ENCODE results near the gene DEGS1. TPM values are rescaled to one million over a fixed set of nuclear protein-coding genes. Genes with fewer than 3 reads are reported as not detected.

Gene DEGS1
- total RNA-seq, 1 donor from 2014 or later = 76.7 TPM

- DNase-seq (no peak), ATAC-seq (no peak)
- Histone ChIP-seq H3K4me3 (no peak overlapping the region), H3K9me3 (no peaks in the 10 kb centered on the region), H3K27ac (no peak overlapping the region), H3K27me3 (no peaks in the 10 kb centered on the region), H3K4me1 (no peaks in the 10 kb centered on the region), H3K36me3 (peaks cover 31% of the 10 kb centered on the region)
- TF ChIP-seq CTCF (IDR thresholded peaks at IDR 0.05) = no peak
- intact Hi-C loops (cut with DNase I) = no loop called here
Observed at GRCh38 chr1:224163311-224163710, 19.7 kb upstream of the DEGS1 start.

GRCh38 chr1:224168859-224169380 lies 14.1 kb upstream of the DEGS1 start:
- no peaks in the 10 kb centered on the region for H3K4me1 ChIP-seq
- no peak for DNase-seq
- no peaks in the 10 kb centered on the region for H3K27me3 ChIP-seq
- no peak for TF ChIP-seq CTCF (IDR thresholded peaks at IDR 0.05)
- peak; percentile 86 for ATAC-seq
- H3K27ac ChIP-seq = peak overlapping the region; percentile 20
- H3K9me3 ChIP-seq = no peaks in the 10 kb centered on the region
- intact Hi-C loops (cut with DNase I) = no loop called here
- H3K4me3 ChIP-seq = no peak overlapping the region
- no peaks in the 10 kb centered on the region for H3K36me3 ChIP-seq

- no peak for DNase-seq
- intact Hi-C loops (cut with DNase I) = no loop called here
- Histone ChIP-seq H3K27ac (peak overlapping the region; percentile 20), H3K4me3 (no peak overlapping the region), H3K27me3 (no peaks in the 10 kb centered on the region), H3K4me1 (no peaks in the 10 kb centered on the region), H3K9me3 (no peaks in the 10 kb centered on the region), H3K36me3 (no peaks in the 10 kb centered on the region)
- no peak for TF ChIP-seq CTCF (IDR thresholded peaks at IDR 0.05)
- ATAC-seq = no peak
Observed at GRCh38 chr1:224169718-224170270, 13.2 kb upstream of the DEGS1 start.

- no peak for TF ChIP-seq CTCF (IDR thresholded peaks at IDR 0.05)
- DNase-seq (no peak), ATAC-seq (no peak)
- H3K27ac ChIP-seq = no peak overlapping the region
- no peaks in the 10 kb centered on the region for H3K36me3 ChIP-seq
- no peaks in the 10 kb centered on the region for H3K9me3 ChIP-seq
- intact Hi-C loops (cut with DNase I) = no loop called here
- no peak overlapping the region for H3K4me3 ChIP-seq
- H3K27me3 ChIP-seq = no peaks in the 10 kb centered on the region
- no peaks in the 10 kb centered on the region for H3K4me1 ChIP-seq
Observed at GRCh38 chr1:224170343-224170742, 12.7 kb upstream of the DEGS1 start.

GRCh38 chr1:224170748-224171478 lies 12.1 kb upstream of the DEGS1 start:
- Histone ChIP-seq H3K9me3 (no peaks in the 10 kb centered on the region), H3K4me3 (no peak overlapping the region), H3K27me3 (no peaks in the 10 kb centered on the region), H3K4me1 (no peaks in the 10 kb centered on the region), H3K27ac (no peak overlapping the region), H3K36me3 (no peaks in the 10 kb centered on the region)
- DNase-seq (peak; percentile 66), ATAC-seq (peak; percentile 88)
- intact Hi-C loops (cut with DNase I) = no loop called here
- TF ChIP-seq CTCF (IDR thresholded peaks at IDR 0.05) = peak; percentile 51

All from upper lobe of right lung (tissue), 1 donor.